GM19397 (cell line): ENCODE data around the gene C19orf12.

Experiments used
- ATAC-seq: cut with Tn5 transposase; IDR thresholded peaks from one replicate; pipeline ENCODE4 v1.9.1; 2021; ENCODE audit warnings: mild to moderate bottlenecking, moderate library complexity; ENCODE audit not compliant: unreplicated experiment

C19orf12 gene

DNA sequence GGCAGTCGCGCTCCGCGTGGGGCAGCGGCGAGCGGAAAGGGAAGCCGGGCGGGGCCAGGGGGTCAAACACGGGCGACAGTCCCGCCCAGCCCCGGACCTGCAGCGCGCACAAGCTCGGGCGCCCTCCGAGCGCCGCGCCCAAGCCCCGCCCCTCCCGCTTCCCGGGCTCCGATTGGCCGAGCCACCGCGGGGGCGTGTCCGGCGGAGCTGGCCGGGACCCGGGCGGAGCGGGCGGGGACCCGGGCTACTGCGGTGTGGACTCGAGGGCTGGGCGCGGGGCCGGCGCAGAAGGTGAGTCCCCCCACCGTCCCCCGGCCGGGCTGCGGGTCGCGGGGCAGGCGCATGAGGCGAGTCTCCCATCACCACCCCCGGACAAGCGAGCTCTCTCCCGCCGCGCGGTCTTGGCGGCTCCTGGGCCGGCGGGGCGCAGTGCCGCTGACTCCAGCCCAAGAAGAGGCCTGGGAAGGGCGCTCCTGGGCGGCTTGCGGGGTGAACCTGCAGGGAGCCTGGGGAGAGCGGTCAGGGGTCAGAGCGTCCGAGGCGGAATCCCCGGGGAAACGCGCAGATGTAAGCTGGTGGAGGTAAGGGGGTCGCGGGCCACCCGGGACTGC lies 49.7 kb downstream of the C19orf12 start, which contains the start of gene PLEKHF1:
TSS of gene PLEKHF1 (plus strand) at position 247 of the 611 bp plus-strand sequence. CDS start 8,379 bp downstream, outside the sequence.
- ATAC-seq: peak; percentile 94

DNA sequence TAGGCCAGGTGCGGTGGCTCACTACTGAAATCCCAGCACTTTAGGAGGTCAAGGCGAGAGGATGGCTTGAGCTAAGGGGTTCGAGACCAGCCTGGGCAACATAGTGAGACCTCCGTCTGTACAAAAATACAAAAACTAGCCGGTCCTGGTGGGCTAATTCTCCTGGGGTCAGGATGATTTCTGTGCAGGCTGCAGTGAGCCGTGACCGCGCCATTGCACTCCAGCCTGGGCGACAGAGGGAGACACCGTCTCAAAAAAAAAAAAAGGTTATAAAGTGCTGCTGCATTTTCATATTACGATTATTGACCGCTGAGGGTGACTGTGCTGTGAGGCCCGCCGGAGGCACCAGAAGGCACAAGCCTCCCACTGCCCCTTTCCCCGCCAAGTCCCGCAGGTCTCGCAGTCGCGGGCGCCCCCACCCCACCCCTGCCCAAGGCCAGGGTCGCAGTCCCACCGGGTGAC lies 50.3 kb downstream of the C19orf12 start:
- ATAC-seq: no peak

DNA sequence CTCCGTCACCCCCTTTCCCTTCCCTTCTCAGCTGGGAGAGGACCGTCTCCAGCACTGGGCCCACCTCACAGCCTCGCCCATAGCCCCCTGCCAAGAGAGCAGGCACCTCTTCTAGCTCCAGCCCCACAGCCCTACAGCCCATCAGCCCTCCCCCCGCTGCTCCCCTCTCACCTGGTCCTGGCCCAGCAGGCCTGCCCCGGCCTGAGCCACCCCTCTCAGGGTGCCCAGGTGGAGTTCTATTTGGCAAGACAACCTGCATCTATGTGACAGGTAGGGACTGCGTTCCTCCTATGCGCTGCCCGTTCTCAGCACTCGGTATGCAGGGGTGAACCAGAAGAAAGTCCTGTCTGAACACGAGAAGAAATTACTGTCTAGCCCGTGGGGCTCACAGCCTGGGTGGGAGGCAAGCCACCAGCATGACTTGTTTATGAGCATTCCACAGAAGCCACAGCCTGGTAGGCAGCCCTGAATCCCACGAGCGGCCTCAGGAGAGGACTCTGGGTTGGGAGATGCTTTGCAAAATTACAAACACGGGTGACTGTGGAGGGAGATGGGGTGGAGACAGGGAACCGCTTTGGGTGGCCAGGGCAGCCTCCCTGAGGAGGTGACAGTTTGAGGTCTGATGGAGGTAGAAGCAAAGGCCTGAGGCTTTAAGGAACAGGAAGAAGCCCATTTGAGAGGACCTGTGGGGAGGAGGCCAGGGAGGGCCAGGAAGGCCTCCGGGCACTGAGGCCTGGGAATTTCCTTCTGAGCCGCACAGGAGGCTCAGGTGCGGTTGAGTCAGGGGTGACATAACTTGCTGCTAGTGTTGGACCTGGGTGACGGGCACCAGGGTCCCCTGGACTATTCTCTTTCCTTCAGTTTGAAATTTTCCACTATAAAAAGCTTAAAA lies 51.0 kb downstream of the C19orf12 start:
- no peak for ATAC-seq

DNA sequence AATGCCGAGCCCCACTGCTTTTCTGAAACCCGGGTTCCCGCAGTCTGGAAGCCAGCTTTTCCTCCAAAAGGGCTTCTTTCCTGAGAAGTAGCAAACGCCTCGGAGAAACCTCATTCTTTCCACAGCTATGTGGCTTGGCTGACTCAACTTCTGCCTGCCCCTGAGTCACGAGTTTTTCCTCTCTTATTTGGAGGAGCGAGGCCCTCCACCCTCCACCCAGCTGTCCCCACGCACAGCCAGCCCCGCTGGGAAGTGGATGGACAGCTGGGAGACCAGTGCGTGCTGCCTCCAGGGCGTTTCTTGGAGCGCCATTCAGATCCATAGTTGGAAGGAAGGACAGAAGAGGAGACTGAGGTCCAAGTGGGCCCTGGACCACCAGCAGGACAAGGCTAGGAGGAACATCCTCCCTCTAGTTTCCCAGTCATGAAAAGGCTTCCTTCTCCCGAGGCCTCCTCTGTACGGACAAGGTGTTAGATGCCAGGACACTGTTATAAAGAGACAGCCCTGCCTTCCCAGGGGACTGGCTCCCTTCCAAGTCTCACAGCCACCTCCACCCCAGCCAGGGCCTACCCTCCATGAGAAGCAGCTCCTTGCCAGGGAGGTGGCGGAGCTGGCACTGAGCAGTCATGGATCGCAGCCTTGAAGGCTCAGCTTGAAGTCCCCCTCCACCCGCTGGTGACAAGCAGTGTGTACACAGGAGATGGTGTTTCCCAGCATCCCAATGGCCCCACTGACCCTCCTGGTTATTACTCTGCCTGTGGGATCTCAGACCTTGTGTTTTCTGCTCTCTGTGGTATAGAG lies 52.3 kb downstream of the C19orf12 start:
- no peak for ATAC-seq

DNA sequence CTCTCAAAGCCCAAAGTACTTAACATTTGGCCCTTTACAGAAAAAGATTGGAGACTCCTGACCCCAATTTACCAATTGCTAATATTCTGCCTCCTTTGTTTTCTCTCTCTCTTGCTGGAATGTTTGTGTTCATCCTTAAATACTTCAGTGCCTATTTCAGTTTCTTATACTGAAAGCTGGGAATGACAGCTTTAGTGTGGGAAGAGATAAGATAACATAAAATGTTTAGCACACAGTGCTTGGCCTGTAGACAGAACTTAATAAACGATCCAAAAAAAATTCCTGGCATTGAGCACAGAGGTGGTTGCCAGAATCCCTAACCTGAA lies 52.8 kb downstream of the C19orf12 start:
- no peak for ATAC-seq

DNA sequence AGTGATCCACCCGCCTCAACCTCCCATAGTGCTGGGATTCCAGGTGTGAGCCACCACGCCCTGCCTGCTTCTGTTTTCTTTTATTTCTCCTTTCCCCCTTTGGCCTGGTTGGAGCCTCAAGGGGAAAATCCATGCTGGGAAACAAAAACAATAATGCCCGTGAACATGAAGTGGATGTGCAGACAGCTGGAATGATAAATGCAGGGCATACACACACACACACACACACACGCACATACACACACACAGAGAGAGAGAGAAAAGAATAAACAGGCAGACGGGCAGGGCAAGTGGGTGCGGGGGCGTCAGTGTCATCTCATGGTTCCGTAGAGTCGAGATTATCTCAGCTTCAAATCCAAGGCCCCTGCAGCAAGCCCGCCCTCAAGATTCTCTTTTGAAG lies 54.2 kb downstream of the C19orf12 start:
- ATAC-seq: no peak

DNA sequence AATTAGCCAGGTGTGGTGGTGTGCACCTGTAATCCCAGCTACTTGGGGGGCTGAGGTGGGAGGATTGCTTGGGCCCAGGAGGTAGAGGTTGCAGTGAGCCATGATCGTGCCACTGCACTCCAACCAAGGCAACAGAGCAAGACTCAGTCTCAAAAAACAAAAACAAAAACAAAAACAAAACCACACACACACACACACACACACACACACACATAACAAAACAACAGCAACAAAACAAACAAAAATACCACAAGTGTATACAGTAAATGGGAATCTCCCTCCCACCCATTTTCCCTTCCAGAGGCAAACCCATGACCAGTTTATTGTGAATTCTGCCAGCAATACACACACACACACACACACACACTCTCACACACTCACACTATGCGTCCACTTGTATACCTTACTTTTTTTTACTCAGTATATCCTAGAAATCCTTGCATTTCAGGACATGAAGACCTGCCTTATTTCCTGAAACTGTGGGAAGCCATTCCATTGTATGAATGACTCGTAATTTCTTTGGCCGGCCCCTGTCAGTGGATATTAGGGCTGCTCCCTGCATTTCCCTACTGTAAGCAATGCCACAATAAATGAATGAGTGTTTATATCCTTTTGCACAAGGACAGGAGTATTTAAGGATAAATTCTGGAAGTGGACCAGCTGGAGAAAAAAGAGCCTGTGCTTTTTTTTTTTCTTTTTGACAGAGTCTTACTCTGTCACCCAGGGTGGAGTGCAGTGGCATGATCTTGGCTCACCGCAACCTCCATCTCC lies 56.7 kb downstream of the C19orf12 start:
- ATAC-seq: no peak

DNA sequence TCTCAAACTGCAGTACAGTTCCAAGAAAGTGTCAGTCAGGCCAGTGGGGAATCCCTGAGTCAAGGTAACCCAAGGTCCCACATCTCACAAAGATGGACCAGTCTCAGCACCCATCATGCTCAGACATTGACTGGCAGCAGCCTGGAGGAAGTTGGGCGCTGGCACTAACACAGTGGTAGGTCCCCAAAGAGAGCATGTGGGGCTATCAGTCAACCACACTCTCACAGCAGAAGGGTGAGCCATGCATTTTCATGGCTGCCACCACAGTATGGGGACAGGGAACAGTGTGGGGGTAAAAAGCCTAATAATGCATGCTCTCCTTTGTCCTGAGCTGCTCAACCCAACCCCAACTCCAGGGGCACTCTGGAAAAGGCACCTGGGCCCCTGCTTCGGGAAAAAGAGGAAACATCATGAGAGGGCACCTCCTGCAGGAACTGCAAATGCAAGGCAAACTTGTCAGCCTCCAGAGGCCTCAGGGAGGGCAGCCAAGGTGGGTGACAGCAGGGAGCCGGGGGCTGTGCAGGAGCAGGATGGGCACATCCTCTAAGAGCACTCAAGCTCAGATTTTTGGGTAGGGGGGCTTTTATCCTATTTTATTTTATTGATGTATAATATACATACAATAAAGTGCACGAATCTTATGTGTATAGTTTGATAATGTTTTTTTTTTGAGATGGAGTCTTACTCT lies 59.3 kb downstream of the C19orf12 start:
- ATAC-seq: no peak

DNA sequence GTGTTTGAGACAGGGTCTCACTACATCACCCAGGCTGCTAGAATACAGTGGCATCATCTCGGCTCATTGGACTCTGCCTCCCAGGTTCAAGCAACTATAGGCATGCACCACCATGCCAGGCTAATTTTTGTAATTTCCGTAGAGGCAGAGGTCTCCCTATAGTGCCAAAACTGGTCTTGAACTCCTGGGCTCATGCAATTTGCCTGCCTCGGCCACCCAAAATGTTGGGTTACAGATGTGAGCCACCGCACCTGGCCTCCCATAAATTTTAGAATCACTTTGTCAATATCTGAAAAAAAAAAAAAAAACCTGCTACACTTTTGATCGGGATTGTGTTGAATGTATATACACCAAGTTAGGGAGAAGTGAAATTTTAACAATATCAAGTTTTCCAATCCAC lies 61.7 kb downstream of the C19orf12 start:
- no peak for ATAC-seq

DNA sequence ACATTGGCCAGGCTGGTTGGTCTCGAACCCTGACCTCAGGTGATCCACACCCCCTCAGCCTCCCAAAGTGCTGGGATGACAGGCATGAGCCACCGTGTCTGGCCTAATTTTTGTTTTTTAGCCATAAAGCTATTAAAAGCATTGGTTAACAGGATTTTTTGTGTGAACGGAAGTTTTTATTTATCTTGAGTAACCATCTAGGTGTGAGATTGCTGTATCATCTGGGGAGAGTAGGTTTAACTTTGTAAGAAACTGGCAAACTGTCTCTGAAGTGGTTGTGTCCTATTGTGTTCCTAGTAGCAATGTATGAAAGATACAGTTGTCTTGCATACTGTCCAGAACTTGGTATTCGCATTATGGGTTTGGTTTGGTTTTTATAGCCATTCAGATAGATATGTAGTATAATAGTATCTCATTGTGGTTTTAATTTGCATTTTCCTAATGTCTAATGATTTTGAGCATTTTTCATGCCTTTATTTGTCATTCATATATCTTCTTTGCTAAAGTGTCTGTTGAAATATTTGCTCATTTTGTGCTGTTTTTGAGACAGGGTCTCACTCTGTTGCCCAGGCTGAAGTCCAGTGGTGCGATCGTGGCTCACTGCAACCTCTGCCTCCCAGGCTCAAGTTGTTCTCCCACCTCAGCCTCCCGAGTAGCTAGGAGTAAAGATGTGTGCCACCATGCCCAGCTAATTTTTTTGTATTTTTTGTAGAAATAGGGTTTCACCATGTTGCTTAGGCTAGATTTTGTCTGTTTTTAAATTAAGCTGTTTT lies 63.3 kb downstream of the C19orf12 start:
- ATAC-seq: no peak

DNA sequence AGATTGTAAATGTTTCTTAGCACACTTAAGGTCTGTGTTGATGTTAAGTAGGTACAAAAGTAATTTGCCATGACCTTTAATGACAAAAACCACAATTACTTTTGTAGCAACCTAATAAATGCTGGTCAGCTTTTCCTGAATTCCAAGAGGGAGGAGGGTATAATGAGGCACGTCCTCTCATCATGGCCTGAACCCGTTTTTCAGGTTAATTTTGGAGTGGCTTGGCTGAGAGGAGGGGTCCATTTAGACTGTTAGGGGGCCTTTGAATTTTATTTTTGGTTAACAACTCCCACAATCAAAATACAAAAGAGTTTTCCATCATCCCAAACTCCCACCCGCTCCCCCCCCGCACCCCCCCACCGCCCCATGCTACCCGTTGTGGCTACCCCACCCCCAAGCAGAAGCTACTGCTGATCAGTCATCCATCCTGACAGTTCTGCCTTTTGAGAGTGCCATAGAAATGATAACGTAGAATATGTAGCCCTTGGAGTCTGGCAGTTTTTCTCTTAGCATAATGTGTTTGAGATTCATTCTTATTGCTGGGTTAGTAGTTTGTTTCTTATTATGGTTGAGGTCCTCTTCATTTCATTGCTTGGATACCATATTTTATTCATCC lies 64.2 kb downstream of the C19orf12 start:
- no peak for ATAC-seq
